Peyer's patch (tissue), 4 donors: Measurements from ENCODE around the gene CTLA4.

Experiments used
- CTCF ChIP-seq, 6 experiments: fragments of 450-650 bp in 4 of 6; fragments of 200-600 bp in 2 of 6; sonication (generic) in 1 of 6; IDR thresholded peaks; one replicate each; pipeline ENCODE4 v1.5.1; 2017 to 2019; ENCODE audit warnings: antibody characterized with exemption in 6 of 6, mild to moderate bottlenecking in 3 of 6, moderate library complexity in 1 of 6
- POLR2A ChIP-seq, 2 donors: fragments of 450-650 bp; IDR thresholded peaks; one replicate each; pipeline ENCODE4 v1.5.1; 2017; ENCODE audit warnings: antibody characterized with exemption in 2 of 2, mild to moderate bottlenecking in 2 of 2, moderate library complexity in 2 of 2

- TF ChIP-seq CTCF (IDR thresholded peaks at IDR 0.05) (no peak), POLR2A (IDR thresholded peaks at IDR 0.05) (no peak)
Measured at GRCh38 chr2:203873921-203874631, 6.5 kb downstream of the CTLA4 start.
